OCI-LY3 (cell line): ENCODE results near the gene TMEM59L.

Source experiments
- CTCF ChIP-seq: fragments of 200-600, 300-600 bp; sonication (generic); IDR thresholded peaks from 2 replicates; pipeline ENCODE4 v1.5.1; 2014; ENCODE audit warnings: antibody characterized with exemption, low read length, low read depth
- EZH2phosphoT487 ChIP-seq: fragments of 200-600 bp; shearing (Covaris generic); IDR thresholded peaks from 2 replicates; pipeline ENCODE4 v1.6.1; 2018; ENCODE audit warnings: antibody characterized with exemption, mixed run types, low read depth

GRCh38 chr19:18669883-18670282 lies 57.2 kb downstream of the TMEM59L start:
- TF ChIP-seq CTCF, result no peak
- TF ChIP-seq EZH2phosphoT487, result no peak
